ENCODE results near the gene SEMA3F.

DNA sequence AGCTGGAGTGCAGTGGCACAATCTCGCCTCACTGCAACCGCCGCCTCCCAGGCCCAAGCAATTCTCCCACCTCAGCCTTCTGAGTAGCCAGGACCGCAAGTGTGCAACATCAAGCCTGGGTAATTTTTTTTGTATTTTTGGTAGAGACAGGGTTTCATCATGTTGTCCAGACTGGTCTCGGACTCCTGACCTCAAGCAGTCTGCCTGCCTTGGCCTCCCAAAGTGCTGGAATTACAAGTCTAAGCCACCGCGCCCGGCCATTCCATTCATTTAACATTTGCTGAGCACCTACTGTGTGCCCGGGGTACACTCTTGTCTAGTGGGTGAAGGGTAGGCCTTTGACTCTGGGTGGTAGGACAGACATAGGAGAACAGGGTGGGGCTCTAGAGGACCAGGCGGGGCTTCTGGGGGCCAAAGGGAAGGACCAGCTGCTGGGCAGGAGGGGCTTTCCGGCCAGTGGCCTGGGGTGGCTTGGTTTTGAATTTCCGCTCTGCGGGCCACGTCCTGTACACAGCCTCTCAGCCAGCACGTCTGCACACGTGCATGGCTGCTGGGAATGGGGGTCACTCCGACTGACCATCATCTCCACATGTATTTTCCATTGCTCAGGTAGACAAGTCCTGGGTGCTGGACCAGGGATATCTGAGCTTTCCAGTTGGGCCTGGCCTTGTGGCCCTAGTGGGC lies 52.4 kb downstream of the SEMA3F start:
- TF ChIP-seq PAX5 (IDR thresholded peaks at IDR 0.05; ENCODE audit: insufficient read depth, low read length, severe bottlenecking): no peak
- TF ChIP-seq SPI1 (IDR thresholded peaks at IDR 0.05; ENCODE audit: low read depth, low read length): no peak
- TF ChIP-seq TAF1 (IDR thresholded peaks at IDR 0.05; ENCODE audit: low read depth, low read length): no peak
- TF ChIP-seq POLR2AphosphoS5 (IDR thresholded peaks at IDR 0.05; ENCODE audit: low read depth, low read length): no peak

Data from GM12891 (cell line).